Activated CD4-positive, alpha-beta T cell treated with anti-CD3 and anti-CD28 coated beads for 24 hours (primary cell): Measurements from ENCODE around the gene CDKN2B.
"Not testable (repeated sequence)": the region's sequence is repeated elsewhere in the genome, so short reads cannot be mapped to it uniquely, and the experiment has no call there.

Source experiments
- DNase-seq, 2 donors: peaks; one replicate each; pipeline ENCODE4 v3.0.0-alpha.2; 2020; ENCODE audit warnings: low read depth in 2 of 2

Gene CDKN2B

GRCh38 chr9:21969011-21969940 is 39.8 kb downstream of the CDKN2B start:
- no peak for DNase-seq

DNA sequence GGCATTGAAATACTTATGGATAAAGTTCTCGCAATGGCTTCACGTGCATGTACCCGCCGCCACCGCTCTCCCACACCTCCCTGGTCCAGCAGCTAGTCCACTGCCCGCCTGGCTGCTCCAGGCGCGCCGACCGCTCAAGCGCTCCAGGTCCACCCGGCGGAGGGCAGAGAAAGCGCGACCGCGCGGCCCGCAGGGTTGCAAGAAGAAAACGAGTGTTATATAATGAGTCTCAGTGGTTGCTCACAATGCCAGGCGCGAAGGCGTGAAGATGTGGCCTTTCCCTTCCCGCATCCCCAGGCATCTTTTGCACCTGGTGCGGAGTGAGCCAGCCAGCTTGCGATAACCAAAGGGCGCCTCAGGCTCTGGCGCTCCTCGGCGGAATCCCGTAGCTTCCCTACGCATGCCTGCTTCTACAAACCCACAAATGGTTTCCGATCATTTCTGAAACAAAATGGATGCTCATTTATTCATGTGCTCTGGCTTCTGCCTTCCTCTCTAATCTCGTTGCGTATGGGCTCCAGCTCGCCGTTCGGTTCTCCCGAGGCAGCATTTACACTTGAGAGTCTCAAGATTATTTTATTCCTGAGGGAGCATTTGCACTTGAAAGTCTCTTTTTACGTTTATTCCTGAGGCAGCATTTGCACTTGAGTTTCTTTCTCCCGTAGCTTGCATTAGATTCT is 40.6 kb downstream of the CDKN2B start:
- DNase-seq = no peak

GRCh38 chr9:21967702-21968101 is 41.4 kb downstream of the CDKN2B start:
- no peak for DNase-seq

GRCh38 chr9:21967169-21967568 is 41.9 kb downstream of the CDKN2B start:
- no peak for DNase-seq

DNA sequence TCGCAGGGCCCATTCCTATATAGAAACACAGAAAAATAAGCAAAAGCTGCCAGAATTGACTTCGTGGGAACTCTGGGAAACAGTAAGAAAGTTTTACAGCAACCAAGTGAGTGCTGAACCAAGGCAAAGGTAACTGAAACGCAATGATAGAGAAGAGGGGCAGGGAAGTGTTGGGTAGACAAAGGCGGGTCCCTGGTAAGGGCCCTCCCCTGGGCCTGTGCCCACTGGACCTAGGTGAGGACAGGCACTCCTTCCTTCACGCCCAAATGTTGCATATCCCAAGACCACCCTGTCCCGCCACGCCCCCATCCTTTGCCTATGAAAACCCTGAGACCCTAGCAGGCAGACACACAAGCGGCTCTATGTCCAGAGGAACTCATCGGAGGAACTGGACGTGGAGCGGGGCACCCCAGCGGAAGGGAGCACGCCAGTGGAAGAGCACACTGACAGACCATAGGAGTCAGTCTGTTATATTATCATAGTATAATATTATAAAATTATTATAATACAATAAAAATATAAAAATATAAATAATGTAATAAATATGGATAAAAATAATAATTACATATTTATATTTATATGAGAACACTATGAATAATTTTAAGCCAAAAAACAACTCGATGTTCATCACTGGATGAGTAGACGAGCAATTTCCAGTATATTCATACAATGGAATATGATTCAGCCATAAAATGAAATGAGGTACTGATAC is 42.8 kb downstream of the CDKN2B start:
- no peak for DNase-seq

DNA sequence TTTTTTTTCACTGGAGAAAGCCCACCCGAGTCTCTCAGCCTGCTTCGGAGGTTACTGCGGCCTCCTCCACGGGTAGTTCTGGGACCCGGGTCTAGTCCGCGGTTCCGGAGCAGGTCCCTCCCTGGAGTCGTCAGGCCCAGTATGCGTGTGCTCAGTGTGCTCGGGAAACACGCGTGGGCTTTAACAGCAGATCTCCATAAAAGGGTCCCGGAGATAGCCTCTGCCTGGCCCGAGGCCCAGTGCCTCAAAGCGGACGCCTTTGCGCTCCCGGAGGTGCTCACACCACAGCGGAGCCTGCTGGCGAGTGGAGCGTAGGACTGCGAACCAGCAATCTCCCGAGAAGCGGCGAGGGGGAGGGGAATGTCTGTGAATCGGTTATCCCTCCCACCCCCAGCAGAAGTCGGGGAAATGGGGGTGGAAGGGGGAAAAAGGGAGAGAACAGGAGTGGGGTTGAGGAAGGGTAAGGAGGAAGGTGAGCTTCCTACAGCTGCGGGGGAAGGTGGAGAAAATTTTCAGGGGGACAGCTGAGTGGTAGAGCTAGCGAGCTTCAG is 43.6 kb downstream of the CDKN2B start:
- DNase-seq = no peak

GRCh38 chr9:21964925-21965385 is 44.1 kb downstream of the CDKN2B start:
- peak in 1 of 2 donors; percentile 32 for DNase-seq

DNA sequence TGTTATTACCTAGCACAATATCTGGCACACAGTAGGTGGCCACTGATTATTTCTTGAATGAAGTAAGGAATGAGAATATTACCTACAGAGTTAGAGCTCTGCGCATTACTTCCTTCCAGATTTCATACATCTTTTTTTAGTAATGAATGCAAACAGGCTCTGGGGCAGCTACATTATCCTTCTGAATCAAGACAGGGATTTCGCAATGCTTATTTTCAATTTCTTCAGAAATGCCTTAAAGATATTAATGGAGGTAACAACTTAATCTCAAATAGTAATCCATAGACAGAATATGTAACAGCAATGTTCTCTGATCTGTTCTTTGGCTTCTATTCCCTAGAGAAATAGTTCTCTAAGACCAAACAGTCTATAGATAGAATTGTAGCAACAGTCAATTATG is 47.5 kb downstream of the CDKN2B start:
- no peak for DNase-seq

GRCh38 chr9:21959268-21959667 is 49.8 kb downstream of the CDKN2B start:
- not testable (repeated sequence) for DNase-seq

DNA sequence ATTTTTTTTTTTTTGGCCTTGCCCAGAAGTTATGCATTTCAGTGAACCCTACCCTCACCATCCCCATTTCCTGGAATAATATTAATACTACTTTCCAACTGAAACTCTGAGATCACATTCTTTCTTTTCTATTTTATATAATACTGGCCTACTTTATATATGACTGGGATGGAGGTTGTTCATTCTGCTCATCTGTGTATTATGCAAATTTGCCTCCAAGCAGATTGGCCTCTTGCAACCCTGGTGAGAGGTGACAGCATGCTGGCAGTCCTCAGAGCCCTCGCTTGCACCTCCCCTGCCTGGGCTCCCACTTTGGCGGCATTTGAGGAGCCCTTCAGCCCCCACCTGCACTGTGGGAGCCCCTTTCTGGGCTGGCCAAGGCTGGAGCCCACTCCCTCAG is 50.3 kb downstream of the CDKN2B start:
- no peak for DNase-seq
